GM12873 (cell line): ENCODE results near the gene KIAA1671.

Source experiments
- TF ChIP-seq, protein P1 (sequence below): IDR thresholded peaks from 2 replicates; pipeline ENCODE4 v1.5.1; 2012; ENCODE audit warnings: low read depth, mild to moderate bottlenecking, moderate library complexity, low read length, control low read depth; ENCODE audit not compliant: insufficient read depth; ENCODE audit errors: missing control alignments

KIAA1671 gene

GRCh38 chr22:25078591-25078990 lies 126.1 kb downstream of the KIAA1671 start:
- TF ChIP-seq, protein P1, sequence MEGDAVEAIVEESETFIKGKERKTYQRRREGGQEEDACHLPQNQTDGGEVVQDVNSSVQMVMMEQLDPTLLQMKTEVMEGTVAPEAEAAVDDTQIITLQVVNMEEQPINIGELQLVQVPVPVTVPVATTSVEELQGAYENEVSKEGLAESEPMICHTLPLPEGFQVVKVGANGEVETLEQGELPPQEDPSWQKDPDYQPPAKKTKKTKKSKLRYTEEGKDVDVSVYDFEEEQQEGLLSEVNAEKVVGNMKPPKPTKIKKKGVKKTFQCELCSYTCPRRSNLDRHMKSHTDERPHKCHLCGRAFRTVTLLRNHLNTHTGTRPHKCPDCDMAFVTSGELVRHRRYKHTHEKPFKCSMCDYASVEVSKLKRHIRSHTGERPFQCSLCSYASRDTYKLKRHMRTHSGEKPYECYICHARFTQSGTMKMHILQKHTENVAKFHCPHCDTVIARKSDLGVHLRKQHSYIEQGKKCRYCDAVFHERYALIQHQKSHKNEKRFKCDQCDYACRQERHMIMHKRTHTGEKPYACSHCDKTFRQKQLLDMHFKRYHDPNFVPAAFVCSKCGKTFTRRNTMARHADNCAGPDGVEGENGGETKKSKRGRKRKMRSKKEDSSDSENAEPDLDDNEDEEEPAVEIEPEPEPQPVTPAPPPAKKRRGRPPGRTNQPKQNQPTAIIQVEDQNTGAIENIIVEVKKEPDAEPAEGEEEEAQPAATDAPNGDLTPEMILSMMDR: no peak

GRCh38 chr22:25080855-25081254 lies 128.3 kb downstream of the KIAA1671 start:
- TF ChIP-seq, protein P1: no peak

DNA sequence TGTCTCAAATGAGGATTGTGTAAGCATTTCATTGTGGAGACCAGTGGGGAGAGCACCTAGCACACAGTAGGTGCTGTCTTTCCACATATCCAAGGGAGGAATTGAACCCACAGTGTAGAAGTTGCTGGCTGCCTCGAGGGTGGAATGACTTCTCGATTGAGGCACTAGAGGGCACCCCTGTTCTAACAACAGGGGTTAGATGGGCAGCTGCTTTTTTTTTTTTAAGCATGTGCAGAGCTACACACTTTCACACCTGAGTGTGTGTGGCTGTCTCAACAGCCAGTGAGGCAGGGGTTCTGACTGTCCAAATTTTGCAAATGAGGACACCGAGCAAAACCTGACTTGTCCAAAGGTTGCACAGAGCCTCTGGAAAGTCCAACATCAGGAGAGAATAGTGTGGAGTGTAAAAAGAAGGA lies 128.9 kb downstream of the KIAA1671 start:
- TF ChIP-seq, protein P1: peak; percentile 76

DNA sequence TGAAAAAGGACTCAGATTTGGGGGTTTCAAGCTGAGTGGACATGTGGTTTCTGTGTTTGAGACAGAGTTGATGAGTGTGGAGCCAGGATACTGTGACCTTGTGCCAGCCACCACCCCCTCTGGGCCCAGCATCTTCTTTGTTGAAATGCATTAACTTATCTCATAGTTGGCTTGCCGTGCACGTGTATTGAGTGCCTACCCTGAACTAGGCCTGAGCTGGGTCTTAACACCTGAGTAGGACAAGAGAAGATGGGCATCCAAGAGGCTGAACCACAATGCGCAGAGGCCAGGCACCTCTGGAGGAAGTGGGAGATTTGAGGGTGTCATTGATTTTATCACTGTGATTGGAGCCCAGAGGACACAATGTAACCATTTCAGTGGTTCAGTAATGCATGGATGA lies 129.6 kb downstream of the KIAA1671 start:
- TF ChIP-seq, protein P1: no peak

DNA sequence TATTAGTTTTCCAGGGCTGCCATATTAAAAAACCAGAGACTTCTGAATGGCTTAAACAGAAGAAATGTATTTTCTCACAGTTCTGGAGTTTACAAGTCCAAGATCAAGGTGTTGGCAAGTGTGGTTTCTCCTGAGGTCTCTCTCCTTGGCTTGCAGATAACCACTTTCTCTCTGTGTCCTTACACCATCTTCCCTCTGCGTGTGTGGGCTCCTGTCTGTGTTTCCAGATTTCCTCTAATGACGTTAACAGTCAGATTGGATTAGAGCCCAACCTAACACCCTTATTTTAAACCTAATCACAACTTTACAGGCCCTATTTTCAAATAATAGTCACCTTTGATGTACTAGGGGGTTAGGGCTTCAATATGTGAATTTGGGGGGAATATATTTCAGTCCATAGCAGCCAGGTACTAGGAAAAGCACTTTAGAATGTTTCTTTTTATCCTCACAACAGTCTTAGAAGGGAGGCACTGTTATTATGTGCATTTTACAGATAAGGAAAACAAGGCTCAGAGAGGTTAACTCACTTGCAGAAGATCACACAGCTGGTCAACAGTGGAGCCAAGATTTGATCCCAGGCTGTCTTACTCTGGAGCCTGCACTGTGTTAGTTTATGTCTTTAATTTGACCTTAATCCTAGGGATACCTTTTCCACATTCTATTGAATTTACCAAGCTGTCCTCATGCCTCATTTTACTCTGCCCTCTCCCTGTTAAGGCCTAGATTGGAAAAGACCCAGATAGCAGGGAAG lies 130.7 kb downstream of the KIAA1671 start:
- TF ChIP-seq, protein P1: no peak

- TF ChIP-seq, protein P1: no peak
Measured at GRCh38 chr22:25083807-25084200, 131.3 kb downstream of the KIAA1671 start.

GRCh38 chr22:25084405-25085107 lies 132.0 kb downstream of the KIAA1671 start:
- TF ChIP-seq, protein P1: no peak
